ENCODE data around the gene THSD4.

THSD4 gene

DNA sequence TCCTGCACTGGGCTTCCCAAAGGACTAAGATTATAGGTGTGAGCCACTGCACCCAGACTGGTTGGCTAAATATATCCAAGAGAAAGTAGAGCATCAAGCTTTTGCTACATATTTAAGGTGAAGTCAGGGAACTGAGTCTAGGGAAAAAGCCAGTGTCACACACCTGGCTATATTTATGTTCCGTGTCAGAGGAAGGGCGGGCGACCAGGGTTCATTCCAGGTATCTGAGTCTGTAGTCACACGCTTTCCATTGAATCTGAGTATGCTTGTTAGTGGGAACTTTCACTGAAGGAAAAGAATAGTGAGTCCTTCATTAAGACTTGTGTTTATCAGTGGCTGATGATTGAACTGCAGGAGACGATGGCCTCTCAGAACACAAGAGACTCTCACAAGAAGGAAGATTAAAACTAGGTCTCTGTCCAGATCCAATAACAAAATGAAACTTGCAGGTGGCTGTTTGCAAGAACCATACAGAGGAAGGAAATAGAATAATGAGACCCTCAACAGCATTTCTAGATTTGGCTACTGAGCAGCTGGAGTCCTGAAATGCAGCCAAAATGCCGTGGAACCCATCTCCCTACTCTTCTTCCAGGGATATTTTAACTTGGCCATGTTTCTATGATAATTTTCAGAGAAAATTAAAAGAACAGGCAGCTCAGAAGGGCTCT lies 276.3 kb downstream of the THSD4 start:
- Histone ChIP-seq H4K20me1 (ENCODE audit: insufficient read depth, low read length) (no peaks in the 10 kb centered on the region), H3K4me3 (ENCODE audit: low read length) (peak overlapping the region; percentile 31; the same call in 1 of the 2 replicates)

DNA sequence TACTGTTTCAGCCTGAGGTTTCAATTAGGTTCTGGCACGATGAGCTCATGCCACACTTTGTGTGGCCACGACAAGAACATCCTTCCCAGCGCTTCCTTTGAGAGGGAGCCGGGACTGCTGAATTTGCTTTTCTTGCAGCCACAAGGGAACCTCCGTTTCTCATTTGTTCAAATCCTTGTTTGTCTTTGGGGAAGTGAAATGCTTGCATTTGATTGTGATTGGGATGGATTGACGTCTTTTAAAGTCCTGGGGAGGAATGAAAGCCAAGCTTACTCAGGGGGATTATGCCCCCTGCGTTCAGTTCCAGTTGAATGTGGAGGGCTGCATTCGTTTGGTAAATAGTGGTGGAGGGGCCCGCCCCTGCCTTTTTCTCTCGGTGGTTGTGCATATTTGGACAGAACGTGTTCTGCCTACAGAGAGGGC lies 277.6 kb downstream of the THSD4 start:
- TF ChIP-seq EZH2phosphoT487 (IDR thresholded peaks at IDR 0.05; ENCODE audit: low read length) (no peak), EZH2 (optimal IDR thresholded peaks at IDR 0.05; ENCODE audit: low read depth, low read length) (no peak)
- TF ChIP-seq, protein P1, sequence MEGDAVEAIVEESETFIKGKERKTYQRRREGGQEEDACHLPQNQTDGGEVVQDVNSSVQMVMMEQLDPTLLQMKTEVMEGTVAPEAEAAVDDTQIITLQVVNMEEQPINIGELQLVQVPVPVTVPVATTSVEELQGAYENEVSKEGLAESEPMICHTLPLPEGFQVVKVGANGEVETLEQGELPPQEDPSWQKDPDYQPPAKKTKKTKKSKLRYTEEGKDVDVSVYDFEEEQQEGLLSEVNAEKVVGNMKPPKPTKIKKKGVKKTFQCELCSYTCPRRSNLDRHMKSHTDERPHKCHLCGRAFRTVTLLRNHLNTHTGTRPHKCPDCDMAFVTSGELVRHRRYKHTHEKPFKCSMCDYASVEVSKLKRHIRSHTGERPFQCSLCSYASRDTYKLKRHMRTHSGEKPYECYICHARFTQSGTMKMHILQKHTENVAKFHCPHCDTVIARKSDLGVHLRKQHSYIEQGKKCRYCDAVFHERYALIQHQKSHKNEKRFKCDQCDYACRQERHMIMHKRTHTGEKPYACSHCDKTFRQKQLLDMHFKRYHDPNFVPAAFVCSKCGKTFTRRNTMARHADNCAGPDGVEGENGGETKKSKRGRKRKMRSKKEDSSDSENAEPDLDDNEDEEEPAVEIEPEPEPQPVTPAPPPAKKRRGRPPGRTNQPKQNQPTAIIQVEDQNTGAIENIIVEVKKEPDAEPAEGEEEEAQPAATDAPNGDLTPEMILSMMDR (IDR thresholded peaks at IDR 0.05; ENCODE audit: low read length): no peak
- H3K79me2 ChIP-seq (ENCODE audit: low read length): no peaks in the 10 kb centered on the region
- H3K36me3 ChIP-seq (replicated peaks; ENCODE audit: insufficient read depth, low read length): no peaks in the 10 kb centered on the region
- H3K9ac ChIP-seq (ENCODE audit: low read length): no peak overlapping the region
- H3K9me3 ChIP-seq (replicated peaks; ENCODE audit: insufficient read depth, low read length): no peaks in the 10 kb centered on the region
- no peak overlapping the region for H3K4me3 ChIP-seq (ENCODE audit: low read length)
- H3K27ac ChIP-seq (ENCODE audit: low read length): no peak overlapping the region
- no peak overlapping the region for H3K4me2 ChIP-seq (ENCODE audit: low read depth, low read length)
- peaks cover 14% of the 10 kb centered on the region for H3K4me1 ChIP-seq (ENCODE audit: low read length)
- no peak for DNase-seq
- no peaks in the 10 kb centered on the region for H4K20me1 ChIP-seq (ENCODE audit: insufficient read depth, low read length)
- no peak overlapping the region for H2AFZ ChIP-seq (ENCODE audit: low read length)
- H3K27me3 ChIP-seq (replicated peaks; ENCODE audit: insufficient read depth, low read length): no peaks in the 10 kb centered on the region
- H3K9me2 ChIP-seq (replicated peaks; ENCODE audit: insufficient read depth, low read length): no peaks in the 10 kb centered on the region
- no peaks in the 10 kb centered on the region; the same call in 1 of the 2 replicates for H3F3A ChIP-seq (ENCODE audit: insufficient read depth, low read length)

More for the DNA sequence above, 276.3 kb downstream of the THSD4 start:
- peaks cover 14% of the 10 kb centered on the region for H3K4me1 ChIP-seq (ENCODE audit: low read length)
- peak overlapping the region; percentile 26; the same call in 1 of the 2 replicates for H3K27ac ChIP-seq (ENCODE audit: low read length)
- peak; percentile 70 for DNase-seq
- peak overlapping the region; percentile 44 for H3K4me2 ChIP-seq (ENCODE audit: low read depth, low read length)
- no peaks in the 10 kb centered on the region for H3K36me3 ChIP-seq (replicated peaks; ENCODE audit: insufficient read depth, low read length)
- H2AFZ ChIP-seq (ENCODE audit: low read length): peak overlapping the region; percentile 37
- no peaks in the 10 kb centered on the region for H3K9me3 ChIP-seq (replicated peaks; ENCODE audit: insufficient read depth, low read length)
- TF ChIP-seq, protein P1 (IDR thresholded peaks at IDR 0.05; ENCODE audit: low read length): peak; percentile 13; the same call in 1 of the 2 replicates
- TF ChIP-seq EZH2 (optimal IDR thresholded peaks at IDR 0.05; ENCODE audit: low read depth, low read length) (no peak), EZH2phosphoT487 (IDR thresholded peaks at IDR 0.05; ENCODE audit: low read length) (no peak)
- H3K9me2 ChIP-seq (replicated peaks; ENCODE audit: insufficient read depth, low read length): no peaks in the 10 kb centered on the region
- H3K9ac ChIP-seq (ENCODE audit: low read length): no peak overlapping the region
- no peaks in the 10 kb centered on the region; the same call in 1 of the 2 replicates for H3F3A ChIP-seq (ENCODE audit: insufficient read depth, low read length)
- no peaks in the 10 kb centered on the region for H3K27me3 ChIP-seq (replicated peaks; ENCODE audit: insufficient read depth, low read length)
- no peaks in the 10 kb centered on the region for H3K79me2 ChIP-seq (ENCODE audit: low read length)

DNA sequence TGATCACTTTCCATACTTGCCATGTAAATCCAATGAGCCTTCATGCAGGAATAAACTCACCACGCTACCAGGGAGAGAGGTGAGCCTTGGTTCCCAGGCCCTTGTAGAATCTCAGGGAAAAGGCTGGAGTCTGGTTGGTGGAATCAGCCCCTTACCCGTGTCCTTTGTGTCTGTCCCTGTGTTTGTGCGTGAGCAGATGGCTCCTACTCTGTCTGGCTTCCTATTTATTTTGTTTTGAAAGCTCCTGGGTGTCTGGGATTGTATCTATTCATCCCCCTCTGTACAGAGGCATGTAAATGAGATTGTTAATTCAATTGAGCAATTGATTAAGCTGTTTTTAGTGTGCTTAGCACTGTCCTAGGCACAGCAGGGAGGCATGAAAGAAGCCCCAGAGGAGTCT lies 278.1 kb downstream of the THSD4 start:
- no peaks in the 10 kb centered on the region for H3K27me3 ChIP-seq (replicated peaks; ENCODE audit: insufficient read depth, low read length)
- TF ChIP-seq, protein P1 (IDR thresholded peaks at IDR 0.05; ENCODE audit: low read length): no peak
- TF ChIP-seq EZH2 (optimal IDR thresholded peaks at IDR 0.05; ENCODE audit: low read depth, low read length) (no peak), EZH2phosphoT487 (IDR thresholded peaks at IDR 0.05; ENCODE audit: low read length) (no peak)

More for the DNA sequence above, 278.1 kb downstream of the THSD4 start:
- H2AFZ ChIP-seq (ENCODE audit: low read length): no peak overlapping the region
- no peaks in the 10 kb centered on the region; the same call in 1 of the 2 replicates for H3F3A ChIP-seq (ENCODE audit: insufficient read depth, low read length)
- H3K4me3 ChIP-seq (ENCODE audit: low read length): no peak overlapping the region
- H4K20me1 ChIP-seq (ENCODE audit: insufficient read depth, low read length): no peaks in the 10 kb centered on the region
- H3K4me1 ChIP-seq (ENCODE audit: low read length): peaks cover 14% of the 10 kb centered on the region
- no peak overlapping the region for H3K27ac ChIP-seq (ENCODE audit: low read length)
- no peak for DNase-seq
- H3K79me2 ChIP-seq (ENCODE audit: low read length): no peaks in the 10 kb centered on the region
- no peaks in the 10 kb centered on the region for H3K9me2 ChIP-seq (replicated peaks; ENCODE audit: insufficient read depth, low read length)
- no peak overlapping the region for H3K9ac ChIP-seq (ENCODE audit: low read length)
- H3K4me2 ChIP-seq (ENCODE audit: low read depth, low read length): no peak overlapping the region
- no peaks in the 10 kb centered on the region for H3K36me3 ChIP-seq (replicated peaks; ENCODE audit: insufficient read depth, low read length)
- no peaks in the 10 kb centered on the region for H3K9me3 ChIP-seq (replicated peaks; ENCODE audit: insufficient read depth, low read length)

Data from MM.1S (cell line).